IPS-NIHi7 (cell line): ENCODE data around the gene ADAMTSL2.

Source experiments
- DNase-seq: peaks from one replicate; pipeline ENCODE4 v3.0.0; 2012; ENCODE audit warnings: mixed read lengths; ENCODE audit errors: extremely low spot score

The ADAMTSL2 gene

GRCh38 chr9:133574771-133575170 is 40.3 kb downstream of the ADAMTSL2 start:
- DNase-seq, result no peak

- no peak for DNase-seq
These were observed 40.9 kb downstream of the ADAMTSL2 start for GRCh38 chr9:133575186-133576030.

GRCh38 chr9:133576031-133576874 is 41.7 kb downstream of the ADAMTSL2 start:
- no peak for DNase-seq

GRCh38 chr9:133576875-133577736 is 42.6 kb downstream of the ADAMTSL2 start:
- DNase-seq, result no peak

GRCh38 chr9:133577737-133578112 is 43.2 kb downstream of the ADAMTSL2 start:
- no peak for DNase-seq

GRCh38 chr9:133578524-133579441 is 44.3 kb downstream of the ADAMTSL2 start:
- DNase-seq, result no peak

GRCh38 chr9:133579601-133580418 is 45.3 kb downstream of the ADAMTSL2 start:
- no peak for DNase-seq

- DNase-seq, result no peak
These were observed 45.9 kb downstream of the ADAMTSL2 start for GRCh38 chr9:133580419-133580738.

GRCh38 chr9:133581011-133581410 is 46.5 kb downstream of the ADAMTSL2 start:
- DNase-seq, result no peak

GRCh38 chr9:133581513-133582343 is 47.2 kb downstream of the ADAMTSL2 start:
- DNase-seq, result no peak

- no peak for DNase-seq
These were observed 48.1 kb downstream of the ADAMTSL2 start for GRCh38 chr9:133582501-133583045.

- no peak for DNase-seq
These were observed 48.6 kb downstream of the ADAMTSL2 start for GRCh38 chr9:133583111-133583510.

GRCh38 chr9:133583586-133583985 is 49.1 kb downstream of the ADAMTSL2 start:
- DNase-seq, result no peak

GRCh38 chr9:133584167-133584558 is 49.7 kb downstream of the ADAMTSL2 start:
- DNase-seq, result no peak

GRCh38 chr9:133584559-133585476 is 50.3 kb downstream of the ADAMTSL2 start:
- peak; percentile 51 for DNase-seq

GRCh38 chr9:133585481-133586351 is 51.2 kb downstream of the ADAMTSL2 start:
- DNase-seq, result no peak

- no peak for DNase-seq
These were observed 52.5 kb downstream of the ADAMTSL2 start for GRCh38 chr9:133587051-133587450.
